Mesendoderm (in vitro differentiated cells): ENCODE data around the gene RPS27.
"Not testable (repeated sequence)": the region's sequence is repeated elsewhere in the genome, so short reads cannot be mapped to it uniquely, and the experiment has no call there.

ENCODE experiments used
- DNase-seq: peaks from one replicate; pipeline ENCODE4 v3.0.0; 2013
- H2AK5ac ChIP-seq: 2 replicates; pipeline ENCODE4 v1.6.1; 2013; ENCODE audit warnings: low read length, inconsistent platforms
- H2BK120ac ChIP-seq: 2 replicates; pipeline ENCODE4 v1.6.1; 2013; ENCODE audit warnings: low read depth, mild to moderate bottlenecking, low read length, moderate library complexity, mixed read lengths
- H2BK15ac ChIP-seq: replicated peaks from 2 replicates; pipeline ENCODE4 v1.6.1; 2013; ENCODE audit warnings: low read depth, mild to moderate bottlenecking, moderate library complexity
- H2BK5ac ChIP-seq: 2 replicates; pipeline ENCODE4 v1.6.1; 2013; ENCODE audit warnings: low read length, inconsistent platforms
- H3K18ac ChIP-seq: 2 replicates; pipeline ENCODE4 v1.6.1; 2013; ENCODE audit warnings: mild to moderate bottlenecking, low read length, mixed read lengths
- H3K23ac ChIP-seq: one replicate; pipeline ENCODE4 v1.6.1; 2013; ENCODE audit warnings: low read length
- H3K27ac ChIP-seq: 2 replicates; pipeline ENCODE4 v1.5.1; 2013; ENCODE audit warnings: low read depth, mild to moderate bottlenecking, inconsistent platforms, low read length, moderate library complexity
- H3K27me3 ChIP-seq: 2 replicates; pipeline ENCODE4 v1.6.1; 2013; ENCODE audit warnings: low read length, control low read depth, mild to moderate bottlenecking, inconsistent platforms; ENCODE audit not compliant: insufficient read depth, poor library complexity
- H3K36me3 ChIP-seq: 2 replicates; pipeline ENCODE4 v1.6.1; 2013; ENCODE audit warnings: low read length, inconsistent platforms; ENCODE audit not compliant: control insufficient read depth, insufficient read depth
- H3K4ac ChIP-seq: one replicate; pipeline ENCODE4 v1.6.1; 2013; ENCODE audit warnings: low read depth, mild to moderate bottlenecking, low read length, moderate library complexity
- H3K4me1 ChIP-seq: 2 replicates; pipeline ENCODE4 v1.6.1; 2013; ENCODE audit warnings: low read depth, low read length, inconsistent platforms; ENCODE audit not compliant: control insufficient read depth
- H3K4me2 ChIP-seq: 2 replicates; pipeline ENCODE4 v1.6.1; 2013; ENCODE audit warnings: low read length
- H3K4me3 ChIP-seq: 2 replicates; pipeline ENCODE4 v1.5.1; 2013; ENCODE audit warnings: mild to moderate bottlenecking, low read length
- H3K56ac ChIP-seq: one replicate; pipeline ENCODE4 v1.6.1; 2013; ENCODE audit warnings: low read length
- H3K79me1 ChIP-seq: 2 replicates; pipeline ENCODE4 v1.6.1; 2013; ENCODE audit warnings: low read length, inconsistent platforms
- H3K79me2 ChIP-seq: 2 replicates; pipeline ENCODE4 v1.6.1; 2013; ENCODE audit warnings: mild to moderate bottlenecking, low read length; ENCODE audit not compliant: control insufficient read depth, insufficient read depth
- H3K9ac ChIP-seq: 2 replicates; pipeline ENCODE4 v1.6.1; 2013; ENCODE audit warnings: low read length, inconsistent platforms
- H4K5ac ChIP-seq: one replicate; pipeline ENCODE4 v1.6.1; 2013; ENCODE audit warnings: low read length
- H4K8ac ChIP-seq: one replicate; pipeline ENCODE4 v1.6.1; 2013; ENCODE audit warnings: low read depth, mild to moderate bottlenecking, control low read depth, low read length, moderate library complexity
- WGBS: extraction: QIAGEN DNeasy Blood & Tissue Kit; methylation state at CpG from one replicate; pipeline ENCODE4 v1.1.7; 2013; ENCODE audit warnings: low lambda C conversion rate, missing lambda C conversion rate; ENCODE audit not compliant: insufficient coverage; ENCODE audit errors: extremely low coverage; 5-methylcytosine and 5-hydroxymethylcytosine counted together

The RPS27 gene

GRCh38 chr1:153977250-153978240 is 13.0 kb upstream of the RPS27 start, which contains the start of gene JTB:
TSS of gene JTB (minus strand) at chr1:153977674. CDS start at chr1:153977252, 422 bp downstream.
- Histone ChIP-seq H3K79me1 (peaks cover 3% of the 10 kb centered on the region), H2BK15ac (no peak within 1 kb of the TSS), H3K23ac (no peak within 1 kb of the TSS), H2AK5ac (no peak within 1 kb of the TSS), H2BK5ac (no peak within 1 kb of the TSS), H3K36me3 (peaks cover 9% of the 10 kb centered on the region), H3K79me2 (peaks cover 11% of the 10 kb centered on the region), H3K18ac (peak within 1 kb of the TSS; percentile 57), H4K5ac (no peak within 1 kb of the TSS), H3K4ac (no peak within 1 kb of the TSS), H3K27me3 (no peaks in the 10 kb centered on the region), H3K27ac (peak within 1 kb of the TSS; percentile 70), H3K4me2 (peak within 1 kb of the TSS; percentile 97), H4K8ac (no peak within 1 kb of the TSS), H3K9ac (peak within 1 kb of the TSS; percentile 85), H3K56ac (peak within 1 kb of the TSS; percentile 88), H2BK120ac (no peak within 1 kb of the TSS), H3K4me1 (no peaks in the 10 kb centered on the region), H3K4me3 (peak within 1 kb of the TSS; percentile 93)
- DNase-seq, result peak; percentile 92
- no CpG with 5 or more reads among the region's 75 CpGs for WGBS

GRCh38 chr1:153978274-153978909 is 12.2 kb upstream of the RPS27 start:
- Histone ChIP-seq H3K56ac (no peak overlapping the region), H3K27me3 (no peaks in the 10 kb centered on the region), H3K18ac (no peak overlapping the region), H4K5ac (no peak overlapping the region), H3K36me3 (peaks cover 9% of the 10 kb centered on the region), H3K79me1 (peaks cover 3% of the 10 kb centered on the region), H3K23ac (no peak overlapping the region), H2BK15ac (no peak overlapping the region), H2BK120ac (no peak overlapping the region), H2BK5ac (no peak overlapping the region), H2AK5ac (no peak overlapping the region), H3K9ac (peak overlapping the region; percentile 85), H3K4me2 (peak overlapping the region; percentile 97), H3K4me1 (no peaks in the 10 kb centered on the region), H3K4me3 (no peak overlapping the region), H4K8ac (no peak overlapping the region), H3K4ac (no peak overlapping the region), H3K79me2 (peaks cover 11% of the 10 kb centered on the region), H3K27ac (no peak overlapping the region)
- WGBS, result no CpG with 5 or more reads among the region's 9 CpGs
- DNase-seq, result no peak

- not testable (repeated sequence) for H3K4me1 ChIP-seq, H3K4ac ChIP-seq, H3K9ac ChIP-seq, H3K4me3 ChIP-seq, H2AK5ac ChIP-seq, H2BK5ac ChIP-seq, H2BK120ac ChIP-seq, H3K27me3 ChIP-seq, H3K23ac ChIP-seq, H4K8ac ChIP-seq, H3K27ac ChIP-seq, H3K36me3 ChIP-seq, H3K4me2 ChIP-seq, DNase-seq, H4K5ac ChIP-seq, H2BK15ac ChIP-seq, H3K18ac ChIP-seq, H3K79me1 ChIP-seq, H3K56ac ChIP-seq
- WGBS, result no CpG with 5 or more reads among the region's 12 CpGs
- H3K79me2 ChIP-seq, result peaks cover 11% of the 10 kb centered on the region
These were observed 11.5 kb upstream of the RPS27 start for GRCh38 chr1:153979091-153979490.

- not testable (repeated sequence) for H4K8ac ChIP-seq, H2BK15ac ChIP-seq, H3K79me1 ChIP-seq, H3K23ac ChIP-seq, H3K4me2 ChIP-seq, H3K36me3 ChIP-seq, H3K27ac ChIP-seq, H3K4me1 ChIP-seq, H3K9ac ChIP-seq, H3K4ac ChIP-seq, H4K5ac ChIP-seq, DNase-seq, H2BK120ac ChIP-seq, H3K56ac ChIP-seq, H2AK5ac ChIP-seq, H2BK5ac ChIP-seq, H3K18ac ChIP-seq, H3K27me3 ChIP-seq, H3K4me3 ChIP-seq
- peaks cover 12% of the 10 kb centered on the region for H3K79me2 ChIP-seq
- no CpG with 5 or more reads among the region's 2 CpGs for WGBS
These were observed 8.8 kb upstream of the RPS27 start for GRCh38 chr1:153981735-153982134.

GRCh38 chr1:153984123-153984894 is 6.3 kb upstream of the RPS27 start:
- H3K4me3 ChIP-seq, result no peak overlapping the region
- no peak overlapping the region for H2AK5ac ChIP-seq
- peaks cover 3% of the 10 kb centered on the region for H3K4me1 ChIP-seq
- peak overlapping the region; percentile 59 for H3K23ac ChIP-seq
- no peak for DNase-seq
- peaks cover 7% of the 10 kb centered on the region for H3K79me1 ChIP-seq
- no peak overlapping the region for H4K5ac ChIP-seq
- H3K79me2 ChIP-seq, result peaks cover 9% of the 10 kb centered on the region
- H3K9ac ChIP-seq, result peak overlapping the region; percentile 66
- H4K8ac ChIP-seq, result no peak overlapping the region
- H3K4ac ChIP-seq, result no peak overlapping the region
- H3K18ac ChIP-seq, result no peak overlapping the region
- H3K56ac ChIP-seq, result peak overlapping the region; percentile 73
- H3K36me3 ChIP-seq, result peaks cover 2% of the 10 kb centered on the region
- H3K4me2 ChIP-seq, result peak overlapping the region; percentile 19
- no peak overlapping the region for H2BK120ac ChIP-seq
- no peaks in the 10 kb centered on the region for H3K27me3 ChIP-seq
- no peak overlapping the region for H2BK15ac ChIP-seq
- WGBS, result no CpG with 5 or more reads among the region's 6 CpGs
- H2BK5ac ChIP-seq, result no peak overlapping the region
- no peak overlapping the region for H3K27ac ChIP-seq
